CD4-positive, alpha-beta T cell treated with Interleukin-12 subunit alpha and Interleukin-12 subunit beta, for 1 hour (primary cell): ENCODE data around the gene AHRR.
"Not testable (repeated sequence)": the region's sequence is repeated elsewhere in the genome, so short reads cannot be mapped to it uniquely, and the experiment has no call there.

Experiments used
- DNase-seq: peaks from one replicate; pipeline ENCODE4 v3.0.0-alpha.2; 2020

Gene AHRR

DNA sequence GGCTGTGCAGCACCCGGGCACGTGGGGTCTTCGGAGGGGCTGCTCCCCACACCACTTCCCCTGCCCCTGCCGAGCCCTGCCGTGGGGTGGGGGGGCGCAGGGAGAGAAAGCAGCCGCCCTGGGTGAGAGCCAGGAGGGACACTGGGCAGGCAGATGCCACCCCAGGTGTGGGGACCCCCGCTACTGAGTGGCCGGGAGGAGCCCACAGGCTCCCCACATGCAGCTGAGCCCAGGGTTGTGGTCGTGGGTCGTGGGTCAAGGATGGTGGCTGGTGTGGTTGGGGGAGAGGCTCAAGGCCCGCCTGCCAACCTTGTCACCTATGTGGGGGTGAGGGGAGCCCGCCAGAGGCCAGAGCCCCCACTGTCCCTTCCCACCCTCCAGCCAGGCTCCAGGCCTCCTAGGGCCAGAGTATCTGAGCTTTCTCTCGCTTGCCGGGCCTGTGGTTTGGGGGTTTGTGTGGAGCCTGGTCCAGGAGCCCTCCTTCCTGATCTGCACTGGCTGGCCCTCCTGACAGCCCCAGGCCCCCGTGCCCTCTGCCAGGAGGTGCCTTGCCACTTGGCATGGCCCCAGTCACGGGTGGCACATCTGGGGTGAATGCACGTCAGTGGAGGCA is 157.0 kb downstream of the AHRR start:
- no peak for DNase-seq

DNA sequence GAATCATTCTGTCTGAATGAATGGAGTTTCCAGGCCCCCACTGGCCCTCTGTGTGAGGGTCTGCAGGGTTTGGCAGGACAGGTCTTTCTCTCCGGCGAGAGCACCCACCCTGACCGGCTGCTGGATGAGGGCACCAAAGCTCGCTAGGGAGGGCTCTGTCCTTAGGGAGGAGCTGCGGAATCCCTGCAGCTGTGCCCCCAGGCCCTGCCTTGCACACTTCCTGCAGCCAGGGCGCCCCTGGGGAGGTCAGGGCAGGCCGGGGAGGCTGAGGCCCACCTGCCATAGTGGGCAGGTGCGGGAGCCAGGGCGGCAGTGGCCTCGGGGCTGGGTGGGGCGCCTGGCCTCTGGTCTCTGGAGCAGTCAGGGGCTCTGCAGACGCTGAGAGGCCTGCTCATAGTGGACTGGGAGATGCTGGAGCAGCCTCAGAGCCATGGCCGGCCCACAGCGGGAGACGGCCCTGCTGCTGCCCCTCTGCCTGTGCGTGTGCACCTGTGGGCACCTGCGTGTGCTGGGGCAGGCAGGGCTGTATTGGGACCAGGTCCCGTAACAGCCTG is 157.5 kb downstream of the AHRR start:
- DNase-seq, result no peak

DNA sequence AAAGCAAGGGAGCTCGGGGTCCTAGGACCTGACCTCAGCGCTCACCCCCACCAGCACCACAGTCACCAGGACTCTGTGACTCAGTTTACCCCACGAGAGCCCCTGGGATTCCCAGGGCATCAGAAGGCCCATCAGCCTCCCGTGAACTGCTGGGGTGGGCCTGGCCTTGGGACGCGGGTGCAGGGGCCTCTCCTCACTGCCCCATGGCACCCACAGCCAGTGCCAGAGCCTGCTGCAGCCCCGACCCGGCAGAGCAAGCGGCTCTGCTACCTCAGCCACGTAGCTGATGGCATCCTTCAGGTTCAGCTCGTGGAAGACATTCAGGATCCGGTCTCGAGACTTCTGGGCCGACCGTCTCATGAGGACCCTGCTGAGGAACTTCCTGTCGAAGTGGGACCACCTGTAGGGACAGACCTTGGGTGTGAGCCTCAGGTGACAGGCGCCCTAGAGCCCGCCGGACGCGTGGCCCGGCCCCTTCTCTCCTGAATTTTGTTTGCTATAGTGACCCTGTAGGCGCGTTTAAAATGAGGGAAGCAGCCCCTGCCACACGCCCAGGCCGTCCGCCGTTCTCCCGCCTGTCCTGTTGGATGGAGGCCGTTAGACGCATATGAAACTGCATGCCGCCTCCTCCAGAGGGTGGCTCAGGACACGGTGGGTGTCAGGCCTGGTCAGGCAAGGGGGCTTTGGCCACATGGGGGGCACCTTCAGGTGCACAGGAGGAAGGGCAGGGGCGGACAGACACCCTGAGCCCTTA is 158.2 kb downstream of the AHRR start:
- DNase-seq, result no peak

DNA sequence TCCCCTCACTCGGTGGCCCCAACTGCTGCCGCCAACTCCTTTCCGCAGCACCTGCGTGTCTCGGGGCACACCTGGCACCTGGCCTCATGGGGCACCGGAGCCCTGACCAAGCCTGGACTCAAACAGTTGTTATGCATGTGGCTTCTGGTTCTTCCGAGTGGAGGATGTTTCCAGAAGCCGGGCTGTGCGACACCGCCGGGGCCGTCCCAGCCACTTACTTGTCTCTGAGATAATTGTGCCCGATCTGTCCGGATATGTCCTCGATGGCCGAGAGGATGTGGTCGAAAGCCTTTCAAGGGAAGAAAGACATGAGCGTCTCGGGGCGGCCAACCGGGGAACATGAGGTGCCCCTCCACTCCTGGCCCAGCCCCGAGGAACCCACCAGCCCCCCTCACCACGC is 159.8 kb downstream of the AHRR start:
- DNase-seq, result no peak

DNA sequence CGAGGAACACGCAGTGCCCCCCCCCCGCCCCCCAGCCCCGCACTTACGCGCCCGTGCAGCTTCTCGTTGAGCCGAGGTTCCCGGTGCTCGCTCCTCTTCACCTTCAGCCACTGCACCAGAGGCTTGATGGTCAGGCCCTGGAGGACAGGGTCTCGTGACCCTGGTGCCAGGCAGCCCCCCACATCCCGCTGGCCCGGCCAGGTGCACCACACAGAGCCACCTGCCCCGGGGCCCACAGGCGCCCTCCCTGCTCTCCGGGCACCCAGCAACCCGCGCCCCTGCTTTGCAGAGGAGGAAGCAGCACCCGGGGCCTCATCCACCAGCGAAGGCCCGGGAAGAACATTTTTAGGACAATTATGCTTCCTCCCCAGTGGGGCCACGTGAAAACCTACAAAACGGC is 160.5 kb downstream of the AHRR start:
- no peak for DNase-seq

DNA sequence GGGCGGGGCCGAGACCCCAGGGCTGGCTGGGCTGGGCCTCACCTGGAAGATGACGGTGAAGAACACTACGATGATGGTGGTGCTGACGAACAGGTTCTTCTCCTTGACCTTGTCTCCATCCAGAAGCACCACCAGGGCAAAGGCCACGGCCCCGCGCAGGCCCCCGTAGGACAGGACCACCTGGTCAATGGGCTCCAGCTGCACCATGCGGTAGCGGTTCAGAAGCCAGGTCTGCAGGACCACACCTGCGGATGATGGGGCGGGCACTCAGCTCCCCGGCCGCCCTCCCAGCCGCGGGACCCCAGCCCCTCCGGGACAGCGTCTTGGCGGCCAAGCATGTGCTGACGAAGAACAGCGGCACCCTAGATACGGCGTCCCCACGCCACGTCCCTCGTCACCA is 161.0 kb downstream of the AHRR start:
- no peak for DNase-seq

DNA sequence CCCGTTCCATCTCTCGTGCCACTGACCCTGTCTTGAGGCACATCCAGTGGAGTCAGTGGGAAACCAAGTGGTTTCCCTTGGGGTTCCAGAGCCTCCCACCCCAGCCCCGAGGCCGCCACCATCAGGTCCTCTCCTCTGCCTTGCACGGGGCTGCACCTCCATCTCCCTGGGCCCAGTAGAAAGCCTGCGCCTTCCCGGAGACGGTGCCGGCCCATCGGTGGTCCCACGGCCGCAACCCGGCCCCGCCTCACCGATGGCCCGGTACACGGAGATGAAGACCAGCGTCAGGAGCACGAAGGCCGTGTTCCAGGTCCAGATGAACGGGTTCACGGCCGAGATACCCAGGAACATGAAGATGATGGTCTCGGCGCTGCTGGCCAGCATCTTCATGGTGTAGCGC is 161.5 kb downstream of the AHRR start:
- DNase-seq, result no peak

DNA sequence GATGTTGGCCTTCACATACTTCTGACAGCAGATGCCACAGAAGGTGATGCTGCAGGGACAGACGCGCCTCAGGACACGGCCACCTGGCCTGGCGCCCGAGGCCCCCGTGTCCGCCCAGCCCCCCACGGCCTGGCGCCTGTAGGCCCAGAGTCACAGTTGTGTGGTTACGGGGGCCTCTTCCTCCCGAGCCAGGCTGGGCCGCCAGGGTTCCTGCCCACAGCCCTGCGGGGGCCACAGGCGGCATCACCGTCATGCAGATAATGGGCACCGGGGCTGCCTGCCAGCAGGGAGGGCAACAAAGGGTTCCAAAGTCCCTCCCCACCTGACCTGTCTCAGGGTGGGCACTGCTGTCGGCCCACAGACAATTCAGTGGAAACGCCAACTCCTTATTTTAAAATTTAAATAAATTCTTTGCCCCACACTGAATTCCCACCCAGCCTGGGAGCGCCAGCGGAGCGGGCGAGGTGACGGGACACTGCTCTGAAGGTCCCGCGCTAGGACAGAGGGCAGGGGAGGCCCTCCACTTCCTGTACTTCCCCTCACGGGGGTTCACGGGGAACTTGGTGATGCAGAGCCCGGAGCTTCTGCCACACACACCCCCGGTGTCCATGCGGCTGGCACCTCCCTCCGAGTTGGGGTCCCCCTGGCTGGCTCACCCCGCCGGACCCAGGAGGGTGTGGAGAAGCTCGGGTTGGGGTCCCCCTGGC is 162.1 kb downstream of the AHRR start:
- DNase-seq, result no peak

DNA sequence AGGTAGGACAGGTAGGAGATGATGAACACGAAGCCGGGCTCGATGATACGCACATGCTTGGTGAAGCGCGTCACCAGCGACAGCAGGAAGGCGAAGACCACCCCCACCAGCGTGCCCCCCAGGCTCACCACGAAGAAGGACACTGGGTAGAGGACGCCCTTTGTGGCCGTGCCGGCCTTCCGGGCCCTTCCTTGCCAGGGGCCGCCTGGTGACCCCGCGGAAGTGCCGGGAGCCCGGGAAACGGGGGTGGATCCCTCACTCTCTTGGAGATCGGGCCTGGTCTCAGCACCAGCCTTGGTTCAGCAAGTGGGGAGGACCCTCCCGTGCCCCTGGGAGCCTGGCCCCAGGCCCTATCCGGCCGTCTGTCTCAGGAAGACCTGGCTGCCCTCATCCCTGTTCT is 163.0 kb downstream of the AHRR start:
- no peak for DNase-seq

DNA sequence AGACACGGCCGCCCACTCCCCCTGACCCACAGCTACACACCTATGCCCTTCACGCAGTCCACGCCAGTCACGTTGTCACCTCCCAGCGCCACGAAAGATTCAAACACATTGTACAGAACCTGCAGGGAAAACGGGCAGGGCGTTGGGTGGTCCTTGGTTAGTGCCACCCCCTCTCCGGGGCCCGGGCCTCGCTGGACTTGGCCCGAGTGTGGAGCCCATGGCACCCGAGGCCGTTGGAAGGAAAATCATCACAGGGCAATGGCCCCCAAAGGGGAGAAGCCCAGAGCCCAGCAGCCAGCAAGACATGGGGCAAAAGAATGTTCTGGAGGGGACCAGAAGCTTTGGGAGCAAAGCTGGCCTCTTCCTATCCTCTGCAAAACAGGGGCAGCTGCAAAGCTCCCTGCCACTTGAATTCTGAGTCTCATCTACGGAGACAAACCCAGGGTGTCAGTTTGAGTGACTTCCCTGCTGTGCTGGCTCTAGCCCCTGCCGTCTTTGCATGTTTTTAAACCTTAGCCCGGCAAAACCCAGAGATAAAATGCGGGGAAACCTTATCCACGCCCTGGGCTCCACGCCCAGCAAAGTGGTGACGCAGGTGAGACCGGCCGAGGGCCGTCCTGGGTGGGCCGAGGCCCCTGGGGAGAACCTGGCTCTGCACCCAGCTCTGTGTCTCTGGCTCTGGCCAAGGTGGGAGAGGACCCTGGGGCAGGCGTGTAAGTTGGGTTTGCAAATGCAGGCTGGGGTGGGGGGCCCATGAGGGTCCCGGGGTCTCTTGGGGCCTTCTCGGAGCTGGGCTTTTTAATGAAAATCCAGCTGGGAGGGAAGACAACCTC is 163.8 kb downstream of the AHRR start:
- no peak for DNase-seq

DNA sequence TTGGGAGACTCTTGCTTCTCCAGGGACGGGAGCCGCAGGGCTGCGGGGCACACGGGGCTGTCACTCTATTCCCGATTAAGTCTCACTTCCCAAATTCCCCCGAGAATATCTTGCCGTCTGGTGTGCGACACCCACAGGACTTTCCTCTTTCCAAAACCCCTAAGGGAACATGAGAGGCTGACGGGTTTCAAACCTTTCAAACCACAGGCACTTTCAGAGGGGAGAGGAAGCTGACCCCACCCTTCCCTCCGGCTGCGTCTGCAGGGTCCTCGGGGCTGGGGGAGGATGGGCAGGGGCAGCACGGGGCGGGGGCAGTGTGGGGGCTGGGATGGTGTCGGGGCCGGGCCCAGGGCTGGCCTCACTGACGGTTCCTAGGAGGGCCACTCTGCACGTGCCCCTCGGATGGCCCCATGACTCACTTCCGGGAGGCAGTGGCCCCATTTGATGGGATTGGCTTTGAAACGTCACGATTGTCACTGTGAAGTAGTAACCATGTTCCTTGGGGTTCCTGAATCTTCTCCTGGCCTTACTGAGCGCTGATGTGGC is 164.5 kb downstream of the AHRR start:
- no peak for DNase-seq

DNA sequence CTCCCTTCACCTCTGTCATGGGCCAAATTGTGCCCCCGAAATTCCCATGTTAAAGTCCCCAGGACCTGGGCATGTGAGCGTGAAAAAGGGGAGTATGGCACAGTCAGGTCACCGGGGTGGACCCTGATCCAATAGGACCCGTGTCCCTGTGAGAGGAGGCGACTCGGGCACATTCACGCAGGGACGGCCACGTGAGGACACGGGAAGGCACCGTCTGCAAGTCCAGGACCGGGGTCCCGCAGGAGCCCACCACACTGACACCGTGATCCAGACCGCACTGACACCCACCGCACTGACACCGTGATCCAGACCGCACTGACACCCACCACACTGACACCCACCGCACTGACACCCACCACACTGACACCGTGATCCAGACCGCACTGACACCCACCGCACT is 165.1 kb downstream of the AHRR start:
- not testable (repeated sequence) for DNase-seq
